Thyroid gland (tissue), 4 donors: Measurements from ENCODE around the gene NUBP2. TPM values are rescaled to one million over a fixed set of nuclear protein-coding genes. Genes with fewer than 3 reads are reported as not detected.

Experiments used
- DNase-seq, 2 donors: peaks; one replicate each; pipeline ENCODE4 v3.0.0-alpha.2; 2019
- H3K27ac ChIP-seq, 3 donors: fragments of 200-600 bp; sonication (generic); 1 replicate in 2 of 3; 2 replicates in 1 of 3; pipeline ENCODE4 v1.5.1; 2016 to 2019; ENCODE audit warnings: mild to moderate bottlenecking in 1 of 3, moderate library complexity in 1 of 3
- H3K27me3 ChIP-seq: fragments of 200-600 bp; sonication (generic); one replicate; pipeline ENCODE4 v1.5.1; 2019
- H3K36me3 ChIP-seq, 2 donors: fragments of 200-600 bp; sonication (generic); one replicate each; pipeline ENCODE4 v1.5.1; 2016 to 2019
- H3K4me1 ChIP-seq, 2 donors: fragments of 200-600 bp; sonication (generic); one replicate each; pipeline ENCODE4 v1.5.1; 2017 to 2019
- H3K4me3 ChIP-seq, 3 donors: fragments of 200-600 bp; sonication (generic); replicated peaks in 1 of 3; 1 replicate in 2 of 3; 2 replicates in 1 of 3; pipeline ENCODE4 v1.5.1; 2016; ENCODE audit warnings: mild to moderate bottlenecking in 1 of 3
- H3K9me3 ChIP-seq: fragments of 200-600 bp; sonication (generic); one replicate; pipeline ENCODE4 v1.5.1; 2017
- POLR2A ChIP-seq, 2 donors: fragments of 450-650 bp; IDR thresholded peaks; one replicate each; pipeline ENCODE4 v1.6.1; 2017; ENCODE audit warnings: antibody characterized with exemption in 2 of 2, mild to moderate bottlenecking in 2 of 2, moderate library complexity in 1 of 2
- WGBS, 2 donors: methylation state at CpG; one replicate each; pipeline ENCODE4 v1.1.5; 2017; 5-methylcytosine and 5-hydroxymethylcytosine counted together
- intact Hi-C: fragments of 100-400 bp; cut with DNase I; formaldehyde crosslinking; loops from one replicate; pipeline ENCODE4 v1.15.1; 2023
- total RNA-seq, 4 donors: library from RNA; depleted of rRNA; stranded (reverse); fragments of >200 nt; gene quantifications; one replicate each; pipeline ENCODE4 v1.2.3, GENCODE V29; 2016
- TF ChIP-seq, protein P1 (sequence below), 6 experiments: fragments of 200-600 bp in 3 of 6; fragments of 450-650 bp in 3 of 6; sonication (generic) in 3 of 6; IDR thresholded peaks; one replicate each; pipeline ENCODE4 v1.5.1; 2016 to 2019; ENCODE audit warnings: antibody characterized with exemption in 6 of 6, mild to moderate bottlenecking in 2 of 6, inconsistent platforms in 1 of 6, moderate library complexity in 1 of 6

Gene NUBP2
- total RNA-seq, 4 donors from 2014 or later: 47.3 to 122 (median 106) TPM

DNA sequence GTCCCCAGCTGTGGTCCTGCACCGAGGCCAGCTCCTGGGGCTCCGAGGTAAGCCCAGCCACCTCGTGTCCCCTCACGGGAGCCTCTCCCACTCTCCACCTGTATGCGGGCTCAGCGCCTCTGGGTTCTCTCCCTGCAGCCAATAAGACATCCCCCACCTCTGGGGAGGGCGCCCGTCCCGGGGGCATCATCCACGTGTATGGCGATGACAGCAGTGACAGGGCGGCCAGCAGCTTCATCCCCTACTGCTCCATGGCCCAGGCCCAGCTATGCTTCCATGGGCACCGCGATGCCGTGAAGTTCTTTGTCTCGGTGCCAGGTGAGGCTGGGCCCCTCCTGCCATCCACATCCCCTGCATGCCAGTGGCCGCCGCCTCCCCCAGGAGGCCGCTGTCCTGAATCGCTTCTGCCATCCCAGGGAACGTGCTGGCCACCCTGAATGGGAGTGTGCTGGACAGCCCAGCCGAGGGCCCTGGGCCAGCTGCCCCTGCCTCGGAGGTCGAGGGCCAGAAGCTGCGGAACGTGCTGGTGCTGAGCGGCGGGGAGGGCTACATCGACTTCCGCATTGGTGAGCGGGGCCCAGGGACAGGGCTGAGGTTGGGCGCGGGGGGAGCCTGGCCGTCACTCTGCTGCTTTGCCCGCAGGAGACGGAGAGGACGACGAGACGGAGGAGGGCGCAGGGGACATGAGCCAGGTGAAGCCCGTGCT lies 14.5 kb upstream of the NUBP2 start:
- DNase-seq: no peak
- H3K9me3 ChIP-seq: no peaks in the 10 kb centered on the region
- no peak overlapping the region for H3K27ac ChIP-seq
- TF ChIP-seq, protein P1, sequence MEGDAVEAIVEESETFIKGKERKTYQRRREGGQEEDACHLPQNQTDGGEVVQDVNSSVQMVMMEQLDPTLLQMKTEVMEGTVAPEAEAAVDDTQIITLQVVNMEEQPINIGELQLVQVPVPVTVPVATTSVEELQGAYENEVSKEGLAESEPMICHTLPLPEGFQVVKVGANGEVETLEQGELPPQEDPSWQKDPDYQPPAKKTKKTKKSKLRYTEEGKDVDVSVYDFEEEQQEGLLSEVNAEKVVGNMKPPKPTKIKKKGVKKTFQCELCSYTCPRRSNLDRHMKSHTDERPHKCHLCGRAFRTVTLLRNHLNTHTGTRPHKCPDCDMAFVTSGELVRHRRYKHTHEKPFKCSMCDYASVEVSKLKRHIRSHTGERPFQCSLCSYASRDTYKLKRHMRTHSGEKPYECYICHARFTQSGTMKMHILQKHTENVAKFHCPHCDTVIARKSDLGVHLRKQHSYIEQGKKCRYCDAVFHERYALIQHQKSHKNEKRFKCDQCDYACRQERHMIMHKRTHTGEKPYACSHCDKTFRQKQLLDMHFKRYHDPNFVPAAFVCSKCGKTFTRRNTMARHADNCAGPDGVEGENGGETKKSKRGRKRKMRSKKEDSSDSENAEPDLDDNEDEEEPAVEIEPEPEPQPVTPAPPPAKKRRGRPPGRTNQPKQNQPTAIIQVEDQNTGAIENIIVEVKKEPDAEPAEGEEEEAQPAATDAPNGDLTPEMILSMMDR (IDR thresholded peaks at IDR 0.05): no peak
- TF ChIP-seq POLR2A (IDR thresholded peaks at IDR 0.05): no peak
- peaks cover 36 to 43% of the 10 kb centered on the region in 2 donors for H3K36me3 ChIP-seq
- intact Hi-C loops: no loop called here
- 94% methylated on average over 27 to 29 of the region's 41 CpGs for WGBS, 2 donors
- no peak overlapping the region for H3K4me3 ChIP-seq
- peaks cover 11 to 15% of the 10 kb centered on the region in 2 donors for H3K4me1 ChIP-seq
- H3K27me3 ChIP-seq: no peaks in the 10 kb centered on the region

GRCh38 chr16:1768767-1769401 lies 13.9 kb upstream of the NUBP2 start:
- H3K9me3 ChIP-seq: no peaks in the 10 kb centered on the region
- 87 to 93% methylated on average over 15 to 23 of the region's 26 CpGs for WGBS, 2 donors
- intact Hi-C loops: no loop called here
- H3K4me1 ChIP-seq: peaks cover 15 to 17% of the 10 kb centered on the region in 2 donors
- TF ChIP-seq, protein P1 (IDR thresholded peaks at IDR 0.05): no peak
- TF ChIP-seq POLR2A (IDR thresholded peaks at IDR 0.05): no peak
- H3K36me3 ChIP-seq: peaks cover 36 to 39% of the 10 kb centered on the region in 2 donors
- no peak overlapping the region for H3K4me3 ChIP-seq
- no peak overlapping the region for H3K27ac ChIP-seq
- no peaks in the 10 kb centered on the region for H3K27me3 ChIP-seq
- no peak for DNase-seq

DNA sequence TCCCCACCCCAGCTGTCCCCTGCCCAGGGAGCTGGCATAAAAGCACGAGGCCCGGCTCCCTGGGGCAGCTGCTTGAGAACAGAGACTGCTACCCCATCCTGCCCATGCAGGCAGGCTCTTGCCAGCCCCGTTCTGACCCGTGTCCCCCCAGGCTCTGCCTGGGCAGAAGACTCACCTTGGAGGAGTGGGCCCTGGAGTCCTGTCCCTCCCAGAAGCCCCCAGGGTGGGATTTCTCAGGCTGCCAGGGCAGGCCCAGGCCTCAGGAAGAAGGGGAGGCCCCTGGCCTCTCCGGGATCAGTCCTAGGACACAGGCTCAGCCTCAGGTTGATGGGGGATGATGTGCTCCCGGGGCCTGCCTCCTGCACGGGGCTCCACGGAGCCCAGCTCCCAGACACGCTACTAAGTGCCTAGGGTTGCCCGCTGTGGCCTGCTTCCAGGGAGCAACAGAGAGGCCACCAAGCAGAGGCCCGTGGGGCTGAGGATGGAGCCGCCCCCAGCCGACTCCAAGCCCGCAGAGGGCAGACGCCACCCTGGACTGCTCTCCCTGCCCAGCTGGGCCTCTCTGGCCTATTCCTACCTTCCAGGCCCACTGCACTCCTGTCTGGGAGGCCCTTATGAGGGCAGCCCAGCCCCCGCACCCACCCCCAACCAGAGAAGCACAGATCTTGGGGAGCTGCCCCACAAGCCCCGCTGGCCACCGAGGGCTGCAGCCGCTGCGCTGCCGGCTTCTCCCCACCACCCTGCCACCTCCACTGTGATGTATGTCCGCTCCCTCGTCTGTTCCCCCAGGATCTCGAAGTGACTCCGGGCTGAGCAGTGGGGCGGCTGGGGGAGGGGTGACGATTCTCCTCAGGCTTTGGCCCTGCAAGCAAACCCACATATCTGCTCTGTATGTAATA lies 13.1 kb upstream of the NUBP2 start:
- DNase-seq: no peak
- intact Hi-C loops: no loop called here
- no peaks in the 10 kb centered on the region for H3K9me3 ChIP-seq
- H3K27me3 ChIP-seq: no peaks in the 10 kb centered on the region
- no peak overlapping the region for H3K4me3 ChIP-seq
- H3K27ac ChIP-seq: peak overlapping the region in 1 of 3 donors; percentile 64
- H3K4me1 ChIP-seq: peaks cover 23 to 24% of the 10 kb centered on the region in 2 donors
- WGBS, 2 donors: 82 to 87% methylated on average over 11 to 17 of the region's 27 CpGs
- no peak for TF ChIP-seq POLR2A (IDR thresholded peaks at IDR 0.05)
- TF ChIP-seq, protein P1 (IDR thresholded peaks at IDR 0.05): no peak
- peaks cover 29 to 31% of the 10 kb centered on the region in 2 donors for H3K36me3 ChIP-seq

GRCh38 chr16:1770328-1771187 lies 12.2 kb upstream of the NUBP2 start:
- intact Hi-C loops: no loop called here
- TF ChIP-seq, protein P1 (IDR thresholded peaks at IDR 0.05): peak in 1 of 6 experiments; percentile 0
- TF ChIP-seq POLR2A (IDR thresholded peaks at IDR 0.05): peak in 1 of 2 donors; percentile 25
- peak overlapping the region; percentile 31 to 97 (median 86) for H3K4me3 ChIP-seq
- 9 to 25% methylated on average over 12 to 15 of the region's 81 CpGs for WGBS, 2 donors
- peak overlapping the region; percentile 46 to 64 (median 48) for H3K27ac ChIP-seq
- peak; percentile 86 to 87 for DNase-seq
- no peaks in the 10 kb centered on the region for H3K27me3 ChIP-seq
- peaks cover 23 to 26% of the 10 kb centered on the region in 2 donors for H3K4me1 ChIP-seq
- peaks cover 21 to 28% of the 10 kb centered on the region in 2 donors for H3K36me3 ChIP-seq
- no peaks in the 10 kb centered on the region for H3K9me3 ChIP-seq
